WTC11 (cell line): Measurements from ENCODE around the gene NOS3. TPM values are rescaled to one million over a fixed set of nuclear protein-coding genes. Genes with fewer than 3 reads are reported as not detected.

Experiments used
- ATAC-seq: fragments of 200-7000 bp; cut with Tn5 transposase; 2 replicates; pipeline ENCODE4 v1.10.0; 2021; ENCODE audit warnings: mild to moderate bottlenecking, moderate library complexity
- CTCF ChIA-PET: fragments of 300-600 bp; sonication (Branson Sonifier 250); formaldehyde crosslinking; loops from one replicate; lab custom pipeline; 2021; ENCODE audit warnings: antibody characterized with exemption; lab: Charles Lee
- POLR2A ChIA-PET: fragments of 350-600 bp; sonication (Branson Sonifier 250); formaldehyde crosslinking; loops from one replicate; lab custom pipeline; 2021; ENCODE audit warnings: antibody characterized with exemption; lab: Charles Lee
- DNase-seq: peaks from one replicate; pipeline ENCODE4 v3.0.0; 2021; ENCODE audit warnings: low spot score
- H3K27ac Mint-ChIP-seq: 2 replicates; pipeline ENCODE4 v1.8.0; 2021; ENCODE audit warnings: mixed read lengths
- H3K27me3 Mint-ChIP-seq: 2 replicates; pipeline ENCODE4 v1.8.0; 2021; ENCODE audit warnings: low read depth, mild to moderate bottlenecking, moderate library complexity, mixed read lengths
- H3K36me3 Mint-ChIP-seq: 2 replicates; pipeline ENCODE4 v1.8.0; 2021; ENCODE audit warnings: mixed read lengths
- H3K4me1 Mint-ChIP-seq: 2 replicates; pipeline ENCODE4 v1.8.0; 2022; ENCODE audit warnings: mixed read lengths
- H3K4me3 Mint-ChIP-seq: 2 replicates; pipeline ENCODE4 v1.8.0; 2021; ENCODE audit warnings: mild to moderate bottlenecking, moderate library complexity, mixed read lengths
- H3K9me3 Mint-ChIP-seq: 2 replicates; pipeline ENCODE4 v1.8.0; 2021; ENCODE audit warnings: mixed read lengths
- AR ChIP-seq: fragments of 250-450 bp; sonication (Bioruptor Pico); IDR thresholded peaks from 2 replicates; pipeline ENCODE4 v1.9.0; 2021; ENCODE audit warnings: mild to moderate bottlenecking
- ARID4B ChIP-seq: sonication (generic); formaldehyde crosslinking; IDR thresholded peaks from 2 replicates; pipeline ENCODE4 v1.8.0; 2023; ENCODE audit warnings: missing genetic modification reagents, mild to moderate bottlenecking, borderline replicate concordance
- E2F4 ChIP-seq: sonication (generic); formaldehyde crosslinking; IDR thresholded peaks from 2 replicates; pipeline ENCODE4 v1.8.1; 2022; ENCODE audit warnings: low read depth, mild to moderate bottlenecking, moderate library complexity, missing genetic modification reagents, borderline replicate concordance
- ERG ChIP-seq: fragments of 250-450 bp; sonication (Bioruptor Pico); IDR thresholded peaks from 2 replicates; pipeline ENCODE4 v1.8.0; 2021; ENCODE audit warnings: mild to moderate bottlenecking
- FOXP4 ChIP-seq: sonication (generic); formaldehyde crosslinking; IDR thresholded peaks from 2 replicates; pipeline ENCODE4 v1.8.0; 2022; ENCODE audit warnings: mild to moderate bottlenecking, missing genetic modification reagents
- IRF1 ChIP-seq: sonication (generic); formaldehyde crosslinking; IDR thresholded peaks from 2 replicates; pipeline ENCODE4 v1.8.0; 2023; ENCODE audit warnings: missing genetic modification reagents
- MAX ChIP-seq: sonication (generic); formaldehyde crosslinking; IDR thresholded peaks from 2 replicates; pipeline ENCODE4 v1.8.0; 2022; ENCODE audit warnings: mild to moderate bottlenecking, missing genetic modification reagents
- MLX ChIP-seq: sonication (generic); formaldehyde crosslinking; IDR thresholded peaks from 2 replicates; pipeline ENCODE4 v1.8.1; 2023; ENCODE audit warnings: mild to moderate bottlenecking, missing genetic modification reagents, moderate library complexity
- NFE2L1 ChIP-seq: sonication (generic); formaldehyde crosslinking; IDR thresholded peaks from 2 replicates; pipeline ENCODE4 v1.8.1; 2023; ENCODE audit warnings: missing genetic modification reagents
- NR3C1 ChIP-seq: sonication (generic); formaldehyde crosslinking; conservative IDR thresholded peaks from 2 replicates; pipeline ENCODE4 v1.8.1; 2023; ENCODE audit warnings: low read depth, mild to moderate bottlenecking, missing genetic modification reagents
- STAT6 ChIP-seq: sonication (generic); formaldehyde crosslinking; conservative IDR thresholded peaks from 2 replicates; pipeline ENCODE4 v1.8.1; 2023; ENCODE audit warnings: mild to moderate bottlenecking, low read depth, missing genetic modification reagents, moderate library complexity
- ZBTB21 ChIP-seq: sonication (generic); formaldehyde crosslinking; IDR thresholded peaks from 2 replicates; pipeline ENCODE4 v1.8.1; 2023; ENCODE audit warnings: mild to moderate bottlenecking, missing genetic modification reagents, borderline replicate concordance
- ZBTB43 ChIP-seq: sonication (generic); formaldehyde crosslinking; IDR thresholded peaks from 2 replicates; pipeline ENCODE4 v1.8.1; 2023; ENCODE audit warnings: mild to moderate bottlenecking, missing genetic modification reagents
- ZNF232 ChIP-seq: sonication (generic); formaldehyde crosslinking; IDR thresholded peaks from 2 replicates; pipeline ENCODE4 v1.8.0; 2022; ENCODE audit warnings: mild to moderate bottlenecking, missing genetic modification reagents
- ZNF263 ChIP-seq: sonication (generic); formaldehyde crosslinking; IDR thresholded peaks from 2 replicates; pipeline ENCODE4 v1.8.1; 2022; ENCODE audit warnings: low read depth, mild to moderate bottlenecking, moderate library complexity, missing genetic modification reagents
- ZNF423 ChIP-seq: fragments of 250-450 bp; sonication (Bioruptor Pico); IDR thresholded peaks from 2 replicates; pipeline ENCODE4 v2.1.2; 2022; ENCODE audit warnings: mild to moderate bottlenecking, moderate library complexity
- total RNA-seq: library from RNA; stranded (reverse); gene quantifications from 3 replicates; pipeline ENCODE4 v1.2.3, GENCODE V29; 2021

Gene NOS3
- total RNA-seq, 1 experiment from 2014 or later: 6.6 TPM

GRCh38 chr7:150949971-150950491 is 40.8 kb upstream of the NOS3 start (continued):
- TF ChIP-seq ZBTB21 (CRISPR knock-in tag) (no peak), ZNF423 (CRISPR knock-in tag) (no peak), IRF1 (CRISPR knock-in tag) (no peak), ZNF263 (CRISPR knock-in tag) (no peak), E2F4 (no peak), MLX (CRISPR knock-in tag) (no peak), NFE2L1 (CRISPR knock-in tag) (no peak), ZNF232 (no peak)

- Mint-ChIP-seq H3K36me3 (peaks cover 4% of the 10 kb centered on the region; the same call in 1 of the 2 replicates), H3K4me1 (peaks cover 35% of the 10 kb centered on the region), H3K27ac (no peak overlapping the region), H3K9me3 (no peaks in the 10 kb centered on the region), H3K4me3 (no peak overlapping the region), H3K27me3 (peaks cover 6% of the 10 kb centered on the region)
- ChIA-PET POLR2A (no interaction called here), CTCF (interaction anchor here (2.7 kb wide), 1 partner anchor 53 kb away, joined by 21 read pairs; no protein-coding TSS in a partner anchor)
- DNase-seq (no peak), ATAC-seq (no peak)
- TF ChIP-seq STAT6 (CRISPR knock-in tag): no peak
- TF ChIP-seq MAX: no peak
- TF ChIP-seq AR (CRISPR knock-in tag): no peak
- no peak for TF ChIP-seq ARID4B (CRISPR knock-in tag)
- TF ChIP-seq NR3C1 (CRISPR knock-in tag): no peak
- TF ChIP-seq FOXP4 (CRISPR knock-in tag): no peak
- TF ChIP-seq ZBTB43 (CRISPR knock-in tag): no peak
- TF ChIP-seq ERG: no peak
These were observed 40.2 kb upstream of the NOS3 start for GRCh38 chr7:150950496-150951180.
